Lower leg skin (tissue), 4 donors: ENCODE measurements around the gene HOXA9. TPM values are rescaled to one million over a fixed set of nuclear protein-coding genes. Genes with fewer than 3 reads are reported as not detected.
A peak's percentile ranks its signal among the peaks of the same experiment; 100 is the strongest.

ENCODE experiments used
- DNase-seq, 2 donors: peaks; one replicate each; pipeline ENCODE4 v3.0.0-alpha.2; 2019; ENCODE audit warnings: low spot score in 2 of 2
- H3K4me3 ChIP-seq: fragments of 200-600 bp; sonication (generic); 2 replicates; pipeline ENCODE4 v1.5.1; 2017; ENCODE audit warnings: mild to moderate bottlenecking, low read depth; ENCODE audit not compliant: poor library complexity, severe bottlenecking
- CTCF ChIP-seq, 3 donors: fragments of 450-650 bp; IDR thresholded peaks; one replicate each; pipeline ENCODE4 v1.5.1; 2016; ENCODE audit warnings: antibody characterized with exemption in 3 of 3, mild to moderate bottlenecking in 3 of 3, moderate library complexity in 2 of 3
- POLR2A ChIP-seq, 2 donors: fragments of 450-650 bp; IDR thresholded peaks; one replicate each; pipeline ENCODE4 v1.6.1; 2016 to 2017; ENCODE audit warnings: antibody characterized with exemption in 2 of 2, mild to moderate bottlenecking in 1 of 2, moderate library complexity in 1 of 2
- WGBS, 2 donors: methylation state at CpG; one replicate each; pipeline ENCODE4 v1.1.5; 2018; 5-methylcytosine and 5-hydroxymethylcytosine counted together
- intact Hi-C: fragments of 100-400 bp; cut with DNase I; formaldehyde crosslinking; loops from one replicate; pipeline ENCODE4 v1.15.0; 2023; ENCODE audit warnings: low total_unique reads
- total RNA-seq, 4 donors: library from RNA; depleted of rRNA; stranded (reverse); fragments of >200 nt; gene quantifications; one replicate each; pipeline ENCODE4 v1.1.0, GENCODE V29; 2016

The HOXA9 gene
- total RNA-seq, 4 donors from 2014 or later, result 43.1 to 50.1 (median 46.9) TPM

GRCh38 chr7:27146491-27147198 is 18.7 kb downstream of the HOXA9 start:
- no peak overlapping the region for H3K4me3 ChIP-seq
- intact Hi-C loops, result no loop called here
- TF ChIP-seq POLR2A (IDR thresholded peaks at IDR 0.05) (no peak), CTCF (IDR thresholded peaks at IDR 0.05) (no peak)
- DNase-seq, result peak in 1 of 2 donors; percentile 78
- 69 to 82% methylated on average over 5 of the region's 5 CpGs for WGBS, 2 donors

- intact Hi-C loops, result no loop called here
- no peak for TF ChIP-seq POLR2A (IDR thresholded peaks at IDR 0.05)
- no peak for TF ChIP-seq CTCF (IDR thresholded peaks at IDR 0.05)
- H3K4me3 ChIP-seq, result no peak overlapping the region
- DNase-seq, result no peak
- 69 to 87% methylated on average over 6 to 11 of the region's 11 CpGs for WGBS, 2 donors
These were observed 19.4 kb downstream of the HOXA9 start for GRCh38 chr7:27145914-27146412.

- TF ChIP-seq POLR2A (IDR thresholded peaks at IDR 0.05), result no peak
- TF ChIP-seq CTCF (IDR thresholded peaks at IDR 0.05), result no peak
- peak in 1 of 2 donors; percentile 86 for DNase-seq
- 66 to 81% methylated on average over 45 to 47 of the region's 47 CpGs for WGBS, 2 donors
- H3K4me3 ChIP-seq, result no peak overlapping the region
- intact Hi-C loops, result no loop called here
These were observed 20.0 kb downstream of the HOXA9 start for GRCh38 chr7:27145165-27145913.

- intact Hi-C loops, result loop anchor here (5.0 kb wide), 1 partner anchor 292 kb away; no protein-coding TSS in a partner anchor
These were observed 20.6 kb downstream of the HOXA9 start for GRCh38 chr7:27144781-27145164.

More at GRCh38 chr7:27144781-27145164, 20.6 kb downstream of the HOXA9 start:
- WGBS, 2 donors, result 70 to 75% methylated on average over 31 of the region's 31 CpGs
- no peak overlapping the region for H3K4me3 ChIP-seq
- TF ChIP-seq POLR2A (IDR thresholded peaks at IDR 0.05) (no peak), CTCF (IDR thresholded peaks at IDR 0.05) (no peak)
- DNase-seq, result peak in 1 of 2 donors; percentile 79
